Sigmoid colon (tissue), 4 donors: Measurements from ENCODE around the gene FANCC.

Experiments used
- EP300 ChIP-seq, 4 donors: sonication (generic); formaldehyde crosslinking; IDR thresholded peaks; one replicate each; pipeline ENCODE4 v1.6.1; 2017; ENCODE audit warnings: antibody characterized with exemption in 4 of 4
- POLR2AphosphoS5 ChIP-seq, 4 donors: sonication (generic); formaldehyde crosslinking; IDR thresholded peaks; one replicate each; pipeline ENCODE4 v1.6.1; 2017; ENCODE audit warnings: antibody characterized with exemption in 4 of 4
- TF ChIP-seq, protein P1 (sequence below), 4 experiments: fragments of 450-650 bp in 3 of 4; fragments of 200-600 bp in 1 of 4; IDR thresholded peaks; one replicate each; pipeline ENCODE4 v1.5.1; 2016 to 2019; ENCODE audit warnings: antibody characterized with exemption in 4 of 4, mild to moderate bottlenecking in 3 of 4, moderate library complexity in 2 of 4

DNA sequence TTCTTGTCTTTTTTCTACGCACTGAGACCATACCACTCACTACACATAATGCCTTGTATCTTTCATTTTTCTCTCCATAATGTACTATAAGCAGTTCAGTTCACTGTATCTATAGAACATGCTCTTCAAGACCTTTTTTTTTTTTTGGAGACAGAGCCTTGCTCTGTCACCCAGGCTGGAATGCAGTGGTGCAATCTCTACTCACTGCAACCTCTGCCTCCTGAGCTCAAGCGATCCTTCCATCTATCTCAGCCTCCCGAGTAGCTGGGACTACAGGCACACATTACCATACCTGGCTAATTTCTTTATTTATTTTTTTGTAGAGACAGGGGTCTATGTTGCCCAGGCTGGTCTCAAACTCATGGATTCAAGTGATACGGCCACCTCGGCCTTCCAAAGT, 208.7 kb downstream of the FANCC start:
- TF ChIP-seq, protein P1, sequence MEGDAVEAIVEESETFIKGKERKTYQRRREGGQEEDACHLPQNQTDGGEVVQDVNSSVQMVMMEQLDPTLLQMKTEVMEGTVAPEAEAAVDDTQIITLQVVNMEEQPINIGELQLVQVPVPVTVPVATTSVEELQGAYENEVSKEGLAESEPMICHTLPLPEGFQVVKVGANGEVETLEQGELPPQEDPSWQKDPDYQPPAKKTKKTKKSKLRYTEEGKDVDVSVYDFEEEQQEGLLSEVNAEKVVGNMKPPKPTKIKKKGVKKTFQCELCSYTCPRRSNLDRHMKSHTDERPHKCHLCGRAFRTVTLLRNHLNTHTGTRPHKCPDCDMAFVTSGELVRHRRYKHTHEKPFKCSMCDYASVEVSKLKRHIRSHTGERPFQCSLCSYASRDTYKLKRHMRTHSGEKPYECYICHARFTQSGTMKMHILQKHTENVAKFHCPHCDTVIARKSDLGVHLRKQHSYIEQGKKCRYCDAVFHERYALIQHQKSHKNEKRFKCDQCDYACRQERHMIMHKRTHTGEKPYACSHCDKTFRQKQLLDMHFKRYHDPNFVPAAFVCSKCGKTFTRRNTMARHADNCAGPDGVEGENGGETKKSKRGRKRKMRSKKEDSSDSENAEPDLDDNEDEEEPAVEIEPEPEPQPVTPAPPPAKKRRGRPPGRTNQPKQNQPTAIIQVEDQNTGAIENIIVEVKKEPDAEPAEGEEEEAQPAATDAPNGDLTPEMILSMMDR (IDR thresholded peaks at IDR 0.05), result no peak
- no peak for TF ChIP-seq POLR2AphosphoS5 (IDR thresholded peaks at IDR 0.05)
- TF ChIP-seq EP300 (IDR thresholded peaks at IDR 0.05), result no peak
